Keratinocyte (primary cell): ENCODE measurements around the gene TSHZ3. TPM values are rescaled to one million over a fixed set of nuclear protein-coding genes. Genes with fewer than 3 reads are reported as not detected.

Experiments
- DNase-seq: peaks from one replicate; pipeline ENCODE4 v3.0.0-alpha.2; 2011; ENCODE audit warnings: low read depth, missing footprints, low spot score
- FAIRE-seq: peaks from 2 replicates; lab custom pipeline; 2011; peaks lifted over from hg19 to GRCh38; lab: Jason Lieb, UNC
- H2AFZ ChIP-seq: 2 replicates; pipeline ENCODE4 v1.6.0; 2012; ENCODE audit warnings: low read length, control low read depth, inconsistent platforms; ENCODE audit not compliant: control insufficient read depth
- H3K27ac ChIP-seq: 2 replicates; pipeline ENCODE4 v1.5.1; 2011; ENCODE audit warnings: low read length; ENCODE audit not compliant: control insufficient read depth, insufficient read depth
- H3K27me3 ChIP-seq: 3 replicates; pipeline ENCODE4 v1.6.0; 2011; ENCODE audit warnings: low read length; ENCODE audit not compliant: control insufficient read depth, insufficient read depth; ENCODE audit errors: extremely low read depth
- H3K36me3 ChIP-seq, 2 experiments: 2 replicates in 1 of 2; 3 replicates in 1 of 2; pipeline ENCODE4 v1.5.1; 2011; ENCODE audit warnings: low read length in 2 of 2, mild to moderate bottlenecking in 1 of 2; ENCODE audit not compliant: control insufficient read depth in 2 of 2, insufficient read depth in 2 of 2; ENCODE audit errors: extremely low read depth in 1 of 2
- H3K4me1 ChIP-seq: 3 replicates; pipeline ENCODE4 v1.5.1; 2011; ENCODE audit warnings: low read length; ENCODE audit not compliant: control insufficient read depth, insufficient read depth; ENCODE audit errors: extremely low read depth
- H3K4me2 ChIP-seq: 3 replicates; pipeline ENCODE4 v1.6.0; 2011; ENCODE audit warnings: low read depth, low read length; ENCODE audit not compliant: control insufficient read depth, insufficient read depth; ENCODE audit errors: extremely low read depth
- H3K4me3 ChIP-seq, 3 experiments: fragments of 200-600 bp in 1 of 3; sonication (generic) in 1 of 3; 2 replicates in 2 of 3; 3 replicates in 1 of 3; pipeline ENCODE4 v1.5.1; 2011 to 2016; ENCODE audit warnings: low read length in 3 of 3, mild to moderate bottlenecking in 3 of 3, control low read depth in 2 of 3, inconsistent platforms in 1 of 3, low read depth in 1 of 3, mixed read lengths in 1 of 3, mixed run types in 1 of 3, moderate library complexity in 1 of 3; ENCODE audit not compliant: control insufficient read depth in 2 of 3, insufficient read depth in 2 of 3; ENCODE audit errors: extremely low read depth in 1 of 3
- H3K79me2 ChIP-seq: 2 replicates; pipeline ENCODE4 v1.6.0; 2012; ENCODE audit warnings: low read length; ENCODE audit not compliant: control insufficient read depth, insufficient read depth
- H3K9ac ChIP-seq: 3 replicates; pipeline ENCODE4 v1.6.0; 2011; ENCODE audit warnings: low read length; ENCODE audit not compliant: control insufficient read depth, insufficient read depth; ENCODE audit errors: extremely low read depth
- H3K9me1 ChIP-seq: 3 replicates; pipeline ENCODE4 v1.6.0; 2011; ENCODE audit warnings: low read length; ENCODE audit not compliant: control insufficient read depth, insufficient read depth; ENCODE audit errors: extremely low read depth
- H3K9me3 ChIP-seq: 2 replicates; pipeline ENCODE4 v1.5.1; 2012; ENCODE audit warnings: low read depth, low read length; ENCODE audit not compliant: control insufficient read depth
- H4K20me1 ChIP-seq: 3 replicates; pipeline ENCODE4 v1.6.0; 2011; ENCODE audit warnings: low read length; ENCODE audit not compliant: control insufficient read depth, insufficient read depth; ENCODE audit errors: extremely low read depth
- EZH2 ChIP-seq: IDR thresholded peaks from one replicate; pipeline ENCODE4 v1.6.1; 2012; ENCODE audit warnings: inconsistent platforms, mild to moderate bottlenecking, low read length, moderate library complexity
- dilution Hi-C: fragments of 300-500 bp; cut with MboI; formaldehyde crosslinking; loops from one replicate; pipeline ENCODE4 v1.7.0; 2020; ENCODE audit warnings: low sequenced_read_pairs; ENCODE audit not compliant: extremely low pct_ligation_motif_present
- polyA plus RNA-seq, 5 experiments: library from polyadenylated mRNA; depleted of rRNA in 3 of 5; stranded (reverse) in 3 of 5; stranded (forward) in 1 of 5; unstranded in 1 of 5; fragments of >200 nt; gene quantifications; 1 replicate in 1 of 5; 2 replicates in 3 of 5; 3 replicates in 1 of 5; pipeline versions ENCODE4 v1.2.1 to v1.2.3, GENCODE V29; 2011 to 2012; ENCODE audit warnings: missing spikeins in 2 of 5, low read depth in 1 of 5, low replicate concordance in 1 of 5
- TF ChIP-seq, protein P1 (sequence below), 3 experiments: IDR thresholded peaks in 1 of 3; conservative IDR thresholded peaks in 1 of 3; optimal IDR thresholded peaks in 1 of 3; 2 replicates in 2 of 3; 3 replicates in 1 of 3; pipeline versions ENCODE3 to v1.5.1; 2011; ENCODE audit warnings: low read length in 3 of 3, mild to moderate bottlenecking in 3 of 3, moderate library complexity in 2 of 3, control low read depth in 1 of 3, inconsistent platforms in 1 of 3; ENCODE audit not compliant: insufficient read depth in 2 of 3; ENCODE audit errors: extremely low read depth in 1 of 3

TSHZ3 gene
- polyA plus RNA-seq, 1 donor (not counting 4 experiments of a cell fraction or from before 2014, with no cell fraction given), result 3.6 TPM

DNA sequence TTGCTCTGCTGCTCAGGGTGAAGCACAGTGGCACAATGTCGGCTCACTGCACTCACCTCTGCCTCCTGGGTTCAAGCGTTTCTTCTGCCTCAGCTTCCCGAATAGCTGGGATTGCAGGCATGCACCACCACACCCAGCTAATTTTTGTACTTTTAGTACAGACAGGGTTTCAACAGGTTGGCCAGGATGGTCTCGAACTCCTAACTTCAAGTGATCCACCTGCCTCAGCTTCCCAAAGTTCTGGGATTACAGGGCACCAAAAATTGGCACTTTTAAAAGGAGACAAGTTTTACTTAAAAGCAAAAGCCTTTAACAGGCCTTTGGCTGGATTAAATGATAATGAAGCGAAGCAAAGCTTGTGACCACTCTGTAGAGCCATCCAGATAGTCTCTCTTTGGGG is 12.5 kb upstream of the TSHZ3 start:
- Histone ChIP-seq H3K79me2 (no peaks in the 10 kb centered on the region), H3K9me1 (no peaks in the 10 kb centered on the region), H3K4me1 (peaks cover under 1% of the 10 kb centered on the region), H3K27me3 (peaks cover 3% of the 10 kb centered on the region), H3K9me3 (no peaks in the 10 kb centered on the region), H2AFZ (no peak overlapping the region), H3K4me2 (no peak overlapping the region), H3K4me3 (no peak overlapping the region), H4K20me1 (no peaks in the 10 kb centered on the region), H3K9ac (no peak overlapping the region), H3K27ac (no peak overlapping the region), H3K36me3 (peaks cover 0 to 1% of the 10 kb centered on the region in 2 experiments)
- no peak for TF ChIP-seq EZH2
- TF ChIP-seq, protein P1, sequence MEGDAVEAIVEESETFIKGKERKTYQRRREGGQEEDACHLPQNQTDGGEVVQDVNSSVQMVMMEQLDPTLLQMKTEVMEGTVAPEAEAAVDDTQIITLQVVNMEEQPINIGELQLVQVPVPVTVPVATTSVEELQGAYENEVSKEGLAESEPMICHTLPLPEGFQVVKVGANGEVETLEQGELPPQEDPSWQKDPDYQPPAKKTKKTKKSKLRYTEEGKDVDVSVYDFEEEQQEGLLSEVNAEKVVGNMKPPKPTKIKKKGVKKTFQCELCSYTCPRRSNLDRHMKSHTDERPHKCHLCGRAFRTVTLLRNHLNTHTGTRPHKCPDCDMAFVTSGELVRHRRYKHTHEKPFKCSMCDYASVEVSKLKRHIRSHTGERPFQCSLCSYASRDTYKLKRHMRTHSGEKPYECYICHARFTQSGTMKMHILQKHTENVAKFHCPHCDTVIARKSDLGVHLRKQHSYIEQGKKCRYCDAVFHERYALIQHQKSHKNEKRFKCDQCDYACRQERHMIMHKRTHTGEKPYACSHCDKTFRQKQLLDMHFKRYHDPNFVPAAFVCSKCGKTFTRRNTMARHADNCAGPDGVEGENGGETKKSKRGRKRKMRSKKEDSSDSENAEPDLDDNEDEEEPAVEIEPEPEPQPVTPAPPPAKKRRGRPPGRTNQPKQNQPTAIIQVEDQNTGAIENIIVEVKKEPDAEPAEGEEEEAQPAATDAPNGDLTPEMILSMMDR (optimal IDR thresholded peaks at IDR 0.05 in 1 of 3, IDR thresholded peaks at IDR 0.05 in 1 of 3, conservative IDR thresholded peaks at IDR 0.05 in 1 of 3; ENCODE audit: extremely low read depth in 1 of 3, insufficient read depth in 2 of 3, low read length in 3 of 3), result no peak
- DNase-seq (no peak), FAIRE-seq (no peak)
- dilution Hi-C loops, result no loop called here

DNA sequence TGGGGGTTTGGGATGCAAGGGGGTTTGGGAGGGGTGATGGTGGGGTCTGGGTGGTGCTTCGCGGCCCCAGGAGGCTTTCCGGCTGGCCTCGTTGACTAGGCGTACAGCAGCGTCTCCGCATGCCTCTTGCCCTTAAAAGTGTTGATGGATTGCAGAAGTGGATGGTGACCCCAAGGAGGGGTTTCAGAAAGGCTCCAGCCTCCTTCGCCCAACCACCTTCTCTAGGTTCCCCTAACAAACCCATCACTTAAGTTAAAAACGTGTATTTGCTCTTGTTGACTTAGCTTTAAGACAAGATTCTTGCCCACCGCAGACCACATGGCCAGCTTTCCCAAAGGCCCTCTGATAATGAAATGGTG is 8.1 kb upstream of the TSHZ3 start:
- Histone ChIP-seq H3K9me3 (no peaks in the 10 kb centered on the region), H3K4me3 (no peak overlapping the region), H3K9ac (no peak overlapping the region), H3K27me3 (peaks cover 43% of the 10 kb centered on the region), H4K20me1 (no peaks in the 10 kb centered on the region), H3K4me2 (no peak overlapping the region), H3K36me3 (no peaks in the 10 kb centered on the region), H3K9me1 (no peaks in the 10 kb centered on the region), H2AFZ (no peak overlapping the region), H3K4me1 (peaks cover 17% of the 10 kb centered on the region), H3K79me2 (no peaks in the 10 kb centered on the region), H3K27ac (no peak overlapping the region)
- TF ChIP-seq, protein P1 (optimal IDR thresholded peaks at IDR 0.05 in 1 of 3, IDR thresholded peaks at IDR 0.05 in 1 of 3, conservative IDR thresholded peaks at IDR 0.05 in 1 of 3; ENCODE audit: extremely low read depth in 1 of 3, insufficient read depth in 2 of 3, low read length in 3 of 3), result no peak
- TF ChIP-seq EZH2, result no peak
- FAIRE-seq, result no peak
- no peak for DNase-seq
- dilution Hi-C loops, result no loop called here
